GM19025 (cell line): Measurements from ENCODE around the gene GINS2.

Experiments
- ATAC-seq: cut with Tn5 transposase; IDR thresholded peaks from one replicate; pipeline ENCODE4 v1.9.1; 2021; ENCODE audit warnings: mild to moderate bottlenecking, low read depth, moderate library complexity; ENCODE audit not compliant: unreplicated experiment

GINS2 gene

DNA sequence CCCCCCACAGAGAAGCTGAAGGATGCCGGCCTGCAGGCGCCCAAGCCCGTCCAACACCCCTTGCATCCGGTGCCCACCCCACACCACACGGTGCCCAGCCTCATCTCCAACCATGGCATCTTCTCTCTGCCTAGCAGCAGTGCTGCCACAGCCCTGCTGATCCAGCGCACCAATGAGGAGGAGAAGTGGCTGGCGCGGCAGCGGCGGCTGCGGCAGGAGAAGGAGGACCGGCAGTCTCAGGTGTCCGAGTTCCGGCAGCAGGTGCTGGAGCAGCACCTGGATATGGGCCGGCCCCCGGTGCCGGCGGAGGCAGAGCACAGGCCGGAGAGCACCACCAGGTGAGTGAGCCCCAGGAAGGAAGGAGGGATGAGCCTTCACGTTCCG is 31.5 kb downstream of the GINS2 start:
- no peak for ATAC-seq

DNA sequence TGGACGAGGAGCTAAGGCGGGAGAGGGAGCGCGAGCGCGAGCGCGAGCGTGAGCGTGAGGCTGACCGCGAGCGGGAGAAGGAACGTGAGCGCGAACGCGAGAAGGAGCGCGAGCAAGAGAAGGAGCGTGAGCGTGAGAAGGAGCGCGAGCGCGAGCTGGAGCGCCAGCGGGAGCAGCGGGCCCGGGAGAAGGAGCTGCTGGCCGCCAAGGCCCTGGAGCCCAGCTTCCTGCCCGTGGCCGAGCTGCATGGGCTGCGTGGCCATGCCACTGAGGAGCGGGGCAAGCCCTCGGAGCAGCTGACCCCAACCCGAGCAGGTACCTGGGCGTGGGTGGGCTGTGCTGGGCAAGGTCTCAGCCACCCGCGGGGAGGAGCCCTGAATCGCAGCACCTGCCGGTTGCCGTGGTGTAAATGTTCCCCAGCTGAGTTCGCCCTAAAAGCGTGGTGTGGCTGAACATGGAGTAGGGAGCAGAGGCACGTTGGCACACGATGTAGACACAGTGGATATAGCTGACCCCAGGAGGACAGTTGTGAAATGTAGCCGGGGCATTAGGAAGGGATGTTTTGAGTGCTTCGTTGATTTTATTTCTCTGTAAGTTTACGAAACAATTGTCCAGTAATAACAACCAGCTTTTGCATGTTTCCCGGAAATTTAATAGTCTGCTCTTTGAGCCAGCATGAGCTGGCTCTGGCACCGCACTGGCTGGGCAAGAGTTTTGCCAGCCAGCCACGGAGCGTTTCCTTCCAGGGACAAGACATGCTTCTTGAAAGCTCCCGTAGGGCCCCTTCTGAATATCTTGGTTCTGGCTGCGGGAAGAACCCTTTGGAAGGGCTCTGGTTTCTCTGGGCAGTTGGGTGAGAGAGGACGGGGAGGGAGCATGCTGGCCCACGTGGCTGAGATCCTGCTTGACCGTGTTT is 32.1 kb downstream of the GINS2 start:
- ATAC-seq, result no peak

DNA sequence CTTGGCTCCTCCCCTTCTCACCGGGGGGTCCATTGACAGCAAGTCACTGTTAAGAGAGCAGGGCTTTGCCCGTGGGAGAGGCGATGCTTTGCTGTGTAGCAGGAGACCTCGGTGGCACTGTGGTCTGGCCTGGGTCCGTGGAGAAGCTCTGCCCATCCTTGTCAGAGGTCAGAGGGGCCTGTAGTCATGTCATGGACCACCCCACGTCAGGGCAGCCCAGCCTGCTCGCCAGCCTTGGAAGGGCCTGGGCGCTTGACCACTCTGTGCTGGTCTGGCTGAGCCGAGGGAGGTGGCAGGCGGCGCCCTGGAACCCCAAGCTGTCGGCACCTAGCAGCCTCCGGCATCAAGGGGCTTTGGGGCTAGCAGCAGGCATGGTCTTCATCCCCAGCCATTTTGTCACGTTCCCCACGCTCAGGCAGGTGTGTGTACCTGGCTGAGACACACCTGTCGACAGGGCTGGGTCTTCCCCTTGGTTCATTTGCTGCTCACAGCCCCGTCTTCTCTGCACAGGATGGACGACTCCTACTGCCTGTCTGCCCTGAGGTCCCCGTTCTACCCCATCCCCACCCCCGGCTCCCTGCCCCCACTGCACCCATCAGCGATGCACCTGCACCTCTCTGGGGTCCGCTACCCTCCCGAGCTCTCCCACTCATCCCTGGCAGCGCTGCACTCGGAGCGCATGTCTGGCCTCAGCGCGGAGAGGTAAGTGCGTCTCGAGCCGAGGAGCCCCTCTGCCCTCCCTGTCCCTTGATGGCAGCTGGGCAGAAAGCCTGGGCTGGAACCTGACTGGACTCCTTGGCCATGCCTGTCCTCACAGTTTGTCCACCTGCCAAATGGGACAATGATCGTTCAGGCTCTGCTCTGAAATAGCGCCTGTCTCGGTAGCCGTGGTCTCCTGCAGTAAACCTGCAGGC is 33.3 kb downstream of the GINS2 start:
- ATAC-seq, result no peak

DNA sequence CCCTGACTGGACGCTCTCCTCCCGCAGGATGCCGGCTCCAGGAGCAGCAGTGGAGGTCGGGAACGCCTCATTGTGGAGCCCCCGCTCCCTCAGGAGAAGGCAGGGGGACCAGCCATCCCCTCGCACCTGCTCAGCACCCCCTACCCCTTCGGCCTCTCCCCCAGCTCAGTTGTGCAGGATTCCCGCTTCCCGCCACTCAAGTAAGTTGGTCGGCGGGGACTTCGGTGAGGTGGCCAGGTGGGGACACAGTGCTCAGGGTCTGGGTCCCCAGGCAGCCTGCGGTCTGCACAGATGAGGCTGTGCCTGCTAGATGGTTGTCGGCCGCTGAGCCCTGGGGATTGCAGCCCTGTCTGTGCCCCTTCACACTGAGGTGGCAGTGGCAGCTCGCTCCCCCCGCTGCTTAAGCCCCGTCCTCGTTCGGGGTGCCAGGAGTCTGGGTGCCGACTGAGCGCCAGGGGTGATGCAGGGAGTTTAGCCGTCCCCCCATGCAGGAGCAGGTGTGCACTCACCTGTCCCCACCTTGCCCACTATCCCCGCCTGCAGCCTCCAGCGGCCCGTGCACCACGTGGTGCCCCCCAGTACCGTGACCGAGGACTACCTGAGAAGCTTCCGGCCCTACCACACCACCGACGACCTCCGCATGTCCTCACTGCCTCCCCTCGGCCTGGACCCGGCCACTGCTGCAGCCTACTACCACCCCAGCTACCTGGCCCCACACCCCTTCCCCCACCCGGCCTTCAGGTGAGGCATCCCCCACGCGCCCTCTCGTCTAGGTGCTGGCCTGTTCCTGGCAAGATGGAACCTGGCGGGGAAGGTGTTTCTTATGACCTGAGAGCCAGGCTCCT is 34.3 kb downstream of the GINS2 start:
- no peak for ATAC-seq

DNA sequence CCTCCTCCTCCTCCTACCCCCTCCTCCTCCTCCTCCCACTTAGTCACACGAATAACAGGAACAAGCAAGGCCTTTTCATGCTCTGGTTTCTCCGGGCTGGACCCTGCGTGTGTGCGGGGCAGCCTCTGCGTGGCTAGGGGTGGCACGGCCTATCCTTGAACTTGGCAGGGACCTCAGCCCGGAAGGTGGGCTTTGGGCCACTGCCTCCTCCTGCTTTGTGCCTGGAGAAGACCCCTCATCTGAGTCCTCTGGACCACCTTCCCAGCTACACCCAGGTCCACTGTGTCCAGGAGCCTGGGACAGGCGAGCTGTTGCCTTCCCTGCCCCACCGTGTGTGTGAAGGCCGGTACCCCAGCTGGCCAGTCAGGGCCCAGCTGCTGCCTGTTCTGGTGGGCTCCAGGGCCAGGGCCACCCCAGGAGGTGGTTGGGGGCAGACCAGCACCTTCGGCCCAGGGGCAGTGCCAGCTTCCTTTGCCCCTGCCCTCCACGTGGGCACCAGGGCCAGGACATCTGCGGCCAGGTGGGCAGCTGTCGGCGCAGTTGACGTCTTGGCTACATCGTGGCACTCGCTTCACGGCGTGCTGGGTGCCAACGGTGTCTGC is 35.4 kb downstream of the GINS2 start:
- no peak for ATAC-seq

DNA sequence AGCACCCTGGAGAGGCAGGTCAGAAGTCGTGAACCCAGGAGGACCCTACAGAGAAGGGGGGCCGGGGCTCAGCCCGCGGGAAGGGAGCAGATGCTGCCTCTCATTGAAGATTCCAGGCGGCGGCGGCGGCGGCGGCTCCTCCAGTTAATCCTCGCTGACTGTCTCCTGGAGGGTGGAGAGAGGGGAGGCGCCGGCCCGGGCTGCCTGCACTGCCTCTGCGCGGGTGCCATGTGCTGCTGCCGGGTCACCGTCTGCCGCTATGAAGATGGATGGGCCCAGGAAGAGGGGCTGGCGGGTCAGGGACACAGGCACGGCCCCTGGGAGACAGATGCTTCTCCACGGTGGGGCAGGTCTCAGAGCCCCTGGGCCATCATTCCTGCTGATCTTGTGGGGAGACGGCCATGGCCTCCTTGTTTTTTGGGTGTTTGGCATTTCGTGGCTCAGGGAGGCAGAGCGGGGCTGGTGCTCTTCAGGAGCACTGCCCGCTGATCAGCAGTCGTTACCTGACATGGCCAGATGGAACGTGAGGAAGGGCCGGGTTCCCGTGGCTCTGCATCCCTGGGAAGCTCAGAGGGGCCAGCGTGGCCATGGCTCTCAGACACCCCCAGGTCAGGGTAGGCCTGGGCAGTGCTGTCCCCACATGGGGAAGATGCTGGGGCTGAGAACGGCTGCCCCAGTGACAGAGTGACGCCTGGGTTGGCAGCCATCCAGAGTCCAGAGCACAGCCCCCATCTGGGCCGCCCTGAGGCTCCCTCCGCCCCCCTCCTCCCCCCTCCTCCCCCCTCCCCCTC is 36.1 kb downstream of the GINS2 start:
- ATAC-seq, result no peak

DNA sequence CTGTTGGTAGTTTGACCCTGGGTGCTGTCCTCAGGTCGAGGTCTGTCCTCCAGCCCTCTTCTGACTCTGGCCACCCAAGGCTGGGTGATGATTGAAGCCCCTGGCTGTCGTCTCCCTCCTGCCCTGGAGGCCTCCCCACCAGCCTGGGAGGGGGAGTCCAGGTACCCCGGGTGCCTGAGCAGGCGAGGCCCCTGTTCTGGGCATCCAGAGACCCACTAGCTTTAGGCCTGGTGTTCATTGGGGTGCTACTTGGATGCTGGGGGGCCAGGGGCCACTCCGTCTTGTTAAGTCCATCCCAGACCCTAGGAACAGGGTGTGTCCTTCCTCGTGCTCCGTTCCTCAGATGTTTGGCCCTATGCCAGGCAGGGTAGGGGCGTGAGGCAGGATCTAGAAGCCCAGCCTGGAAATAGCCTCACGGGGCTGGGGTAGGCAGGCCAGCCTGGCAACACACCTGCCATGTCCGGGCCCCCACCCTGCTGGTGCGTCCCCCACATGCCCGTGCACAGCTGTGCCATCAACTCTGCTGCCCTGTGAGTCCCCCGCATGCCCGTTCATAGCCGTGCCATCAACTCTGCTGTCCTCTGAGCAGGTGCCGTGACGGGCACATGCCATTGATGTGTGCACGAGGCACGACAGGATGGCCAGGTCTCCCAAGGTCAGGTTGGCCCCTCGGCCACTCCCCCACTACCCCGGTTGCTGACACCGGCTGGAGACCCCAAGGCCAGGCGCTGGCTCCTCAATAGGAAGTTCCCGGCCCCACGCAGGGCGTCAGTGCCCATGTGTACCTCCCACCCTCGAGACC is 36.9 kb downstream of the GINS2 start:
- ATAC-seq, result no peak

DNA sequence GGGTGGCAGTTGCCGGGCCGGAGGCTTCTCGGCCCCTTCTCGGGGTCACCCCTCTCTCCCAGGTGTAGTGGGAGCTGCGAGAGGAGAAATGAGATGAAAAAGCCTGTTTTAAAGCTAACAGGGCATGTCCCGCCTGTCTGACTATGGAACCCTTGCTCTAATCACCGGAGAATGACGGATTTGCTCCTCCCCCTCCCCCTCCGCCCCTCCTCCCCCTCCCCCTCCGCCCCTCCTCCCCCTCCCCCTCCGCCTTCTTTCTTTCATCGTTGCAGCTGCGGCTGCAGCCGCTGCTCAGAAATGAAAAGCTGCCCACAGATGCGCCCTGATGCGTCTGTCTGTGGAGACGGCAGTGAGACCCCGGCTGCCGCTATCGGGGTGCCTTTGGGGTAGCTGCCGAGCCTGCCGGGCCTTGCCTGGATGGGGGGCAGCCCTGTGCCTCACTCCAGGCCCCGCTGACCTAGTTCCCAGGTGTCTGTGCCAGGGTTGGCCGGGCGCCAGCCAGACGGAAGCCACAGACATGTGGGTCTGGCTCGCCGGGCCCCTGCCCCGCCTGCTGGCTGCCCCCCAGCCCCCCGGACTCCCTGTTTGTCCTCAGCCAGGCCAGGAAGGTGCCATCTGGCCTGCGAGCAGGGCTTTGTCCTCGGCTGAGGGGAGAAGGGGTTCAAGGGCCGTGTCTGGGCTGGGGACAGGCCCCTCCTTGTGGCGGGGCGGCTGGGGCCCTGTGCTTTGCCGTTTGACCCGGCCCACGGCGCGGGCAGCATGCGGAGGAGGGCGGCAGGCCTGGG is 37.7 kb downstream of the GINS2 start:
- ATAC-seq, result no peak

DNA sequence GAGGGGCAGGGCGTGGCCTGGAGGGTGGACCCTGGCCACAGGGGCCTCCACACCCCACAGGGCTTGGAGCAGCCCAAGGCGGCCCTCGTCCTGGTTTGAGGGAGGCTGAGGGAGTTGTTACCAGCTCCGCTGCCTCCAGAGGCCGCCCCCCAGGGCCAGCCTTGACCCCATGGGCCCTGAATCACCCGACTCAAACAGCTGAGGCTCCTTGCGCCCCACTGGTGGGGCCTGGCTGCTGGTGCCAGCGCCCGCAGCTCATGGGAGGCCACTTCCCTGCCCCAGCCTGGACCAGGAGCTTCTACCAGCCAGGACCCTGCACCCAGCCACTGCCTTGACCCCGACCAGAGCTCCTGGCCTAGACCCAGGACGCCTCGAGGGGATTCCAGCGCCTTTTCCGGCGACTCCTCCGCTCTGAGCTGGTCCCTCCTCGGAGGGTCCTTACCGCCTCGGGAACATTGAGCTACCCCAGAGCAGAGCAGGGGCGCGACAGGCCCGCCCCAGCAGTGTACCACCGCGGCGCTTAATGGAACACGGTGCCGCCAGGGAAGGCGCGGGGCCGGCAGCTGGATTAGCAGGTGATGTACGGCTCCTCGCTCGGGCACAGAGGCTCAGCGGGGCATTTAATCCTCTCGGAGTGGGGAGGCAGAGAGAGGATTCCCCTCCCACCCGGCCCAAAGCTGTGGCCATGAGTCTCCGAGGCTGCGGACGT is 38.5 kb downstream of the GINS2 start:
- no peak for ATAC-seq

DNA sequence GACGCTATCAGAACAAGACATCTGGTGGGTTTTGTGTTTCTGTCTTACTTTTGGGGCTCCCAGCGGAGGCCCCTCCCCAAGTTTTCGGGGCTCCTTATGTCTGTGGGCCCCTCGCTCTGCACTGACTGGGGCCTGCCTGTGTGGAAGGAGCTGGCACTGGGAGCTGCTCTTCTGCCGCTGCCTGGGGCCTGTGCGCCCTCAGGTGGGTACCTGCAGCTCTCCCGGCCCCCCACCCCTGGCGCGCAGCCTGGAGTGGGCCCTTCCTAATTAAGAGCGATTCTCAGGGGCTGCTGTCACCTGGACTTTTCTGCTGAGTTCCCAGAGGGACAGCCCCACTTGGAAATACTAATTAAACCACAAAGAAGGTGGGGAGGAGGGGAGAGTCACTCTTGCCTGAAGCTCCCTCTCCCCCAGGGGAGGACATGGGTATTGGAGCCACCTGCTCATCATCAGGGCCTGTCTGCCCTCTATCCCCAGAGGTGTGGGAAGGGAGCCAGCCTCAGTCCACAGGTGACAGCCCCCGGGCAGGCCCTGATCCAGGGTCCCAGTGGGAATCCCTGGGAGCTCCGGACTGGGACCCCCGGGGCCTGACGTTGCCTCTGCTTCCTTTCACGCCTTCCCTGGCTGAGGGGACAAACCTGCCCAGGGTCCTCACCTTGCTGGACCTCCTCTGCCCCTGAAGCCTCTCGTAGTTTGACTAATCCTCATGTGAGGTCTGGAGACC is 39.2 kb downstream of the GINS2 start:
- no peak for ATAC-seq

DNA sequence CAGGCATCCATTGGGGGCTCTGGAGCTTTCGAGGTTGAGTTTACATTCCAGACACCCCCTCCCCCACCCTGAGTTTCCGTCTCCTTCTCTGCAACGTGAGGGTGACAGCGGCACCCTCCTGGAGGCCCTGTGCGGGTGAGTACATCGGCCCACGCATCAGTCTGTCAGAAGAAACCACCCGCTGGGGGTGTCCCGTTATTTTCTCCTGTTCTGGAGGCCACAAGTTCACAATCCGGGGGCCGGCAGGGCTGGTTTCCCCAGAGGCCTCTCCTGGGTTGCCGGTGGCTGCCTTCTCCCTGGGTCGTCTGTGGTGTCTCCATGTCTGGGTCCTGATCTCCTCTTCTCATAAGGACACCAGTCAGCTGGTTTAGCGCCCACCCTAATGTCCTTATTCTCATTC is 39.9 kb downstream of the GINS2 start:
- no peak for ATAC-seq

DNA sequence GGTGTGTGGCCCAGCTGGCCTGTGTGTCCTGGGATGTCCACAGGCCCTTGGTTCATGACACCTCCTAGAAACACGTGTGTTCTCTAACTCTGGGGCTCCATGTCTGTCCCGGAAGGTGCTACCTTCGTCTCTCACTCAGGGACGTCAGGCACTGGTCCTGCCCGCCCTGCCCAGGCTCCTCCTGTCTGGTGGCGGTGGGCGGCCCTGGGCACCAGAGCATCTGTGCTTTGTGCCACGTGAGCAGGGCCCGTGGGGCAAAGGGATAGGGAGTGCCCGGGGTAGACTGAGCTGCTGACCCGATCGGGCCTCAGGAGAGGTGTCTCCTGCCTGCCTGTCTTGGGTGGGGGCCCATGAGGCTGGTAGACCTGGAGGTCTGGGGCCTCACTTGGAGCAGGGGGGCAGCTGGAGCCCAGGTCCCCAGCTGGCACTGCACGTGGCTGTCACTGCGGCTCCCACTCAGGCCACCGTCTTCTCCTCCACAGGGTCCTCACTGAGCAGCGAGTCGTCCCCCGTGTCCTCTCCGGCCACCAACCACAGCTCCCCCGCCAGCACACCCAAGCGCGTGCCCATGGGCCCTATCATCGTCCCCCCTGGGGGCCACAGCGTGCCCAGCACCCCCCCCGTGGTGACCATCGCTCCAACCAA is 40.6 kb downstream of the GINS2 start:
- ATAC-seq, result no peak

DNA sequence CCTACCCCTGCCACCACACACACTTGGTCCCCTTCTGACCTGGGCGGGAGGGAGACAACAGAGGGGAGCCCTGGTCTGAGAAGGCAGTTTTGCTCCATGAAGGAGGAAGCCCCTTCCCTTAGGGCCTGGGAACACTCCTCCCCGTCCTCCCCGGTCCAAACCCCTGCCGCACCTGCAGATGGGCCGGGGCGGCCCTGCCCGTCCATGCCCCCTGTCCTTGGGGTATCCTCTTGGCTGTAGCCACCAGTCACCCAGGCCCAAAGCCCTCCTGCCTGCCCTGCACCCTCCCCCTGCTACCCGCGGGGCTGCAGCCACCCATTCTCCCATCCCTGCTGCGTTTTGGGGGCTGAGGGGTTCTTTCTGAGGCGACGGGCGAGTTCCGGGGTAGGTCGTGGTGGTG is 41.8 kb downstream of the GINS2 start:
- ATAC-seq, result no peak

DNA sequence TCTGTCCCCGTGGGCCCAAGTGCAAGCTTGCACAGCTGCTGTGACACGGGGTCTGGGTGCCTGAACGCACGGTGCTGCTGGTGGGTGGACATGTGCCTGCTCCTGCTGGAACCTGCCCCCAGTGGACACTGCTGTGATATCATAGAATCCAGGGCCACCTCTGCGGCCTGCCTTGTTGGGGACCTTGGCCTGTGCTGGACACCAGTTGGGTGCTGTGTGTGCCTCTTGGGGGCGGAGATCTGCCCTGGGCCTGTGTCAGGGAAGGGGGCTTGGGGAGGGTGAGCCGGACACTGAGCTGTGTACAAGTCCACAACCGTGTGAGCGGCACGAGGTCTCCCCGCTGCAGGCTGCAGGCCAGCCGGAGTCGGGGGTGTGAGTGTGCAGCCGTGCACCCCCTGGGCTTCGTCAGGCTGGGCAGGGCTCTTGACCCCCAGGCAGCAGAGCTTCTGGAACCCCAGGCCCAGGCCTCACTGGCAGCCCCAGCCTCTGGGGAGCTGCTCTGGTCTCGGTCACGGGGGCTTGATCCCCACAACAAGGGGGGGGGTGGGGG is 42.3 kb downstream of the GINS2 start:
- no peak for ATAC-seq

DNA sequence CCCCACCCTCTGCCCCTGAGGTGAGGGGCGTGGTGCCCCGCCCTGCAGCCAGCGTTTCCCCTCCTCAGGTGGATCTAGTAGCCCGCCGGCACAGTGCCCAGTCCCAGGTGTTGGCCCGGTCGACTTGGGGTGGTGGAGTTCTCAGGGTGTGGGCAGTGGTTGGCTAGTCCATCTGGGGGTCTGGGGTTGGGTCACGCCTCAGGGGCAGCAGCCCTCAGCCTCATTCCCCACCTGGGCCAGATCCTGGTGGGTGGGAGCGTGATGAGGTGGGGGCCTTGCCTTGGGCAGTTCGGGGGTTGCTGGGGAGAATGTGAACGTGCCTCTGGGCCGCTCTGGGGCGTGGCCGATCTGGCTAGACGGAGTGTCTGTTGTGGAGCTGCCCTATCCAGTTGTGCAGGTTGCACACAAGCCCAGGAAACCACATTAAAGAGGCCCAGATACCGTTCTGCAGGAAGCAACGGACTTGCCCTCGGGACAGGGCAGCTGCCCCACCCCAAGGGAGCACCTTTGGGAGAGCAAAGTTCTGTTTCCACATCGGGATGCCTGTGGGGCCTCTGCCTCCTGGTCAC is 43.6 kb downstream of the GINS2 start:
- ATAC-seq, result no peak
